HCT116 (cell line): ENCODE measurements around the gene SPTBN4. TPM values are rescaled to one million over a fixed set of nuclear protein-coding genes. Genes with fewer than 3 reads are reported as not detected.
A peak's percentile ranks its signal among the peaks of the same experiment; 100 is the strongest.

Experiments used
- ATAC-seq: fragments of 200-7000 bp; cut with Tn5 transposase; 2 replicates; pipeline ENCODE4 v1.9.1; 2020; ENCODE audit warnings: mild to moderate bottlenecking, moderate library complexity
- BruUV-seq: library from RNA; stranded (reverse); fragments of 400-500 nt; replicated peaks from 2 replicates; lab custom pipeline; 2021; lab: Mats Ljungman, UMichigan
- CTCF ChIA-PET: fragments of 300-600 bp; sonication (Branson Sonifier 250); formaldehyde crosslinking; loops from one replicate; lab custom pipeline; 2021; ENCODE audit warnings: antibody characterized with exemption; lab: Charles Lee
- POLR2A ChIA-PET: fragments of 300-600, 350-600 bp; sonication (Branson Sonifier 250); formaldehyde crosslinking; loops from one replicate; lab custom pipeline; 2021; ENCODE audit warnings: antibody characterized with exemption; lab: Charles Lee
- RAD21 ChIA-PET, 2 experiments: fragments of 300-600 bp; sonication (Branson Sonifier 250); formaldehyde crosslinking; loops; one replicate each; lab custom pipeline; 2023; ENCODE audit warnings: low total read pairs in 2 of 2; ENCODE audit not compliant: uncharacterized antibody in 2 of 2, unreplicated experiment in 2 of 2, low non-redundant PET in 1 of 2; lab: Charles Lee
- DNase-seq: peaks from one replicate; pipeline ENCODE4 v3.0.0-alpha.2; 2010; ENCODE audit warnings: low read depth, low spot score
- H2AFZ ChIP-seq: fragments of 200-600 bp; shearing (Covaris generic), sonication (generic); 2 replicates; pipeline ENCODE4 v1.6.1; 2017; ENCODE audit warnings: low read depth, mixed run types, mixed read lengths, antibody characterized with exemption, low read length; ENCODE audit not compliant: poor library complexity, severe bottlenecking
- H3K27ac ChIP-seq: 2 replicates; pipeline ENCODE4 v1.5.1; 2012; ENCODE audit warnings: low read depth, low read length
- H3K27me3 ChIP-seq: fragments of 200-600 bp; sonication (generic); 2 replicates; pipeline ENCODE4 v1.6.1; 2016; ENCODE audit warnings: mixed run types, low read length, mixed read lengths; ENCODE audit not compliant: insufficient read depth
- H3K36me3 ChIP-seq, 2 experiments: fragments of 200-500 bp in 1 of 2; fragments of 200-600 bp in 1 of 2; sonication (Bioruptor generic) in 1 of 2; sonication (generic) in 1 of 2; 2 replicates each; pipeline versions ENCODE4 v1.5.1 to v1.6.1; 2014 to 2016; ENCODE audit warnings: low read length in 2 of 2, inconsistent platforms in 1 of 2, mixed read lengths in 1 of 2, mixed run types in 1 of 2; ENCODE audit not compliant: insufficient read depth in 2 of 2, control insufficient read depth in 1 of 2
- H3K4me1 ChIP-seq, 2 experiments: fragments of 200-600 bp in 1 of 2; sonication (generic) in 1 of 2; 2 replicates each; pipeline versions ENCODE4 v1.5.1 to v1.6.1; 2012 to 2017; ENCODE audit warnings: low read length in 2 of 2, inconsistent platforms in 1 of 2, mild to moderate bottlenecking in 1 of 2, mixed read lengths in 1 of 2, mixed run types in 1 of 2, moderate library complexity in 1 of 2; ENCODE audit not compliant: insufficient read depth in 2 of 2, control insufficient read depth in 1 of 2
- H3K4me2 ChIP-seq: fragments of 200-600 bp; sonication (generic); 2 replicates; pipeline ENCODE4 v1.6.1; 2017; ENCODE audit warnings: mixed run types, low read length, mixed read lengths
- H3K4me3 ChIP-seq, 2 experiments: fragments of 200-600 bp in 1 of 2; sonication (generic) in 1 of 2; replicated peaks in 1 of 2; 2 replicates each; pipeline ENCODE4 v1.5.1; 2011 to 2016; ENCODE audit warnings: low read length in 2 of 2, control low read depth in 1 of 2, low read depth in 1 of 2, mild to moderate bottlenecking in 1 of 2, mixed read lengths in 1 of 2, mixed run types in 1 of 2
- H3K79me2 ChIP-seq: fragments of 200-600 bp; sonication (generic); 2 replicates; pipeline ENCODE4 v1.6.1; 2017; ENCODE audit warnings: mild to moderate bottlenecking, mixed run types, low read length, moderate library complexity, mixed read lengths; ENCODE audit not compliant: insufficient read depth
- H3K9ac ChIP-seq: fragments of 200-600 bp; sonication (generic); 2 replicates; pipeline ENCODE4 v1.6.1; 2016; ENCODE audit warnings: low read length, mixed read lengths
- H3K9me2 ChIP-seq: fragments of 200-600 bp; sonication (generic), shearing (Covaris generic); 2 replicates; pipeline ENCODE4 v1.6.1; 2017; ENCODE audit warnings: mixed run types, mild to moderate bottlenecking, moderate library complexity; ENCODE audit not compliant: insufficient read depth
- H3K9me3 ChIP-seq, 2 experiments: fragments of 200-500 bp in 1 of 2; fragments of 200-600 bp in 1 of 2; sonication (Bioruptor generic) in 1 of 2; sonication (generic) in 1 of 2; 2 replicates each; pipeline ENCODE4 v1.6.1; 2014 to 2017; ENCODE audit warnings: low read length in 2 of 2, mixed read lengths in 2 of 2, inconsistent platforms in 1 of 2, low read depth in 1 of 2, mild to moderate bottlenecking in 1 of 2, mixed run types in 1 of 2, moderate library complexity in 1 of 2; ENCODE audit not compliant: control insufficient read depth in 1 of 2, insufficient read depth in 1 of 2
- H4K20me1 ChIP-seq: fragments of 200-600 bp; sonication (generic), shearing (Covaris generic); 2 replicates; pipeline ENCODE4 v1.6.1; 2017; ENCODE audit warnings: mixed run types, mild to moderate bottlenecking, moderate library complexity; ENCODE audit not compliant: insufficient read depth
- CBX3 ChIP-seq: IDR thresholded peaks from 2 replicates; pipeline ENCODE4 v1.6.1; 2012; ENCODE audit warnings: low read depth
- ELF1 ChIP-seq: IDR thresholded peaks from 2 replicates; pipeline ENCODE4 v1.6.1; 2012; ENCODE audit warnings: low read depth, borderline replicate concordance
- POLR2AphosphoS5 ChIP-seq: IDR thresholded peaks from 2 replicates; pipeline ENCODE4 v1.6.1; 2011; ENCODE audit warnings: mild to moderate bottlenecking, low read depth, low read length, moderate library complexity
- REST ChIP-seq: IDR thresholded peaks from 2 replicates; pipeline ENCODE4 v1.6.1; 2012; ENCODE audit warnings: low read depth
- SP1 ChIP-seq: IDR thresholded peaks from 2 replicates; pipeline ENCODE4 v1.6.1; 2012; ENCODE audit warnings: low read depth
- YY1 ChIP-seq: IDR thresholded peaks from 2 replicates; pipeline ENCODE4 v1.6.1; 2011; ENCODE audit warnings: low read length, low read depth, moderate library complexity, mild to moderate bottlenecking; ENCODE audit not compliant: insufficient replicate concordance; ENCODE audit errors: extremely low read depth
- ZFX ChIP-seq: fragments of 450-650 bp; IDR thresholded peaks from 2 replicates; pipeline ENCODE4 v1.6.1; 2017
- ZNF274 ChIP-seq: fragments of 200-500 bp; sonication (Bioruptor generic); IDR thresholded peaks from 2 replicates; pipeline ENCODE4 v1.6.1; 2014; ENCODE audit warnings: mild to moderate bottlenecking, low read depth, low read length, inconsistent platforms
- intact Hi-C: fragments of 100-400 bp; cut with micrococcal nuclease; formaldehyde crosslinking; loops from 2 replicates; pipeline ENCODE4 v1.10.0; 2022
- total RNA-seq: library from RNA; stranded (reverse); gene quantifications from one replicate; pipeline ENCODE4 v1.2.1, GENCODE V29; 2021; ENCODE audit not compliant: unreplicated experiment

SPTBN4 gene
- total RNA-seq, 1 experiment from 2014 or later, result 4.6 TPM

- TF ChIP-seq REST, result no peak
- TF ChIP-seq POLR2AphosphoS5, result no peak
- no peak for TF ChIP-seq ZNF274
- TF ChIP-seq CBX3, result no peak
- TF ChIP-seq SP1, result no peak
- TF ChIP-seq, all 23 proteins: peak for 0
Measured at GRCh38 chr19:40423938-40424337, 42.9 kb upstream of the SPTBN4 start (continued).

GRCh38 chr19:40424637-40425449, 42.0 kb upstream of the SPTBN4 start:
- ChIA-PET CTCF (interaction anchor here (0.6 kb wide), 1 partner anchor 9 kb away, joined by 3 read pairs; no protein-coding TSS in a partner anchor), POLR2A (interaction anchor here (1.6 to 2.2 kb wide), 2 partner anchors 18 to 20 kb away, joined by 4 to 6 read pairs; partner anchors contain the start of gene SERTAD3), RAD21 (no interaction called here)
- H3K36me3 ChIP-seq, result peaks cover 5 to 13% of the 10 kb centered on the region in 2 experiments; a peak in 2 of 4 replicates
- BruUV-seq, result TSS peak; percentile 74
- peaks cover 31 to 64% of the 10 kb centered on the region in 2 experiments for H3K4me1 ChIP-seq
- DNase-seq, result no peak
- H3K4me2 ChIP-seq, result peak overlapping the region; percentile 95
- no peaks in the 10 kb centered on the region for H3K9me2 ChIP-seq
- intact Hi-C loops, result loop anchor here (1.0 to 5.0 kb wide), 2 partner anchors 18 to 177 kb away; partner anchors contain the start of gene LTBP4
- H2AFZ ChIP-seq, result no peak overlapping the region
- peaks cover 35% of the 10 kb centered on the region for H3K79me2 ChIP-seq
- H3K9ac ChIP-seq, result peak overlapping the region; percentile 80
- H3K4me3 ChIP-seq, result peak overlapping the region; percentile 65 to 84
- no peaks in the 10 kb centered on the region for H3K9me3 ChIP-seq
- H4K20me1 ChIP-seq, result no peaks in the 10 kb centered on the region
- H3K27me3 ChIP-seq, result no peaks in the 10 kb centered on the region
- no peak for TF ChIP-seq ELF1
- TF ChIP-seq POLR2AphosphoS5, result no peak
- no peak for TF ChIP-seq ZFX
- no peak for TF ChIP-seq YY1
- ATAC-seq, result no peak
- H3K27ac ChIP-seq, result peak overlapping the region; percentile 98
